Panc1 (cell line): ENCODE results near the gene FKBP14.

Source experiments
- POLR2AphosphoS5 ChIP-seq: IDR thresholded peaks from 2 replicates; pipeline ENCODE4 v1.6.1; 2012; ENCODE audit warnings: mild to moderate bottlenecking, low read depth, low read length, moderate library complexity
- TF ChIP-seq, protein P1 (sequence below): fragments of 450-650 bp; IDR thresholded peaks from 2 replicates; pipeline ENCODE4 v1.5.1; 2017; ENCODE audit warnings: mild to moderate bottlenecking

DNA sequence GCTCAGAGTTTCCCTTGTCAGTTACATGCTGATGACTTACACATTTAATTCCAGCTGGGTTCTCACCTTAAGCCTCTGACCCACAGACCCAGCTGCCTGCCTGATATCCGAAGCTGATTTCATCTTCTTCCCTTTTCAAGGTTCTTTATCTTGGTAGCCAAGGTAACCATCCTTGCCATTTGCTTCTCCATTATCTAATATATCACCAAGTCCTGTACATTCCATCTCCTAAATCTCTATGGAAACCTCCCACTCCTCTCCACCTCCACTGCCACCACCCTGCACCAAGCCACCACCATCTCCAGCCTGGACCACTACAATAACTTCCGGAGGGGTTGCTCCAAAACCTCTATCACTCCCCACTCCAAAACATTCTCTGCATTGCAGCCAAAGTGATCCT lies 56.8 kb downstream of the FKBP14 start:
- TF ChIP-seq, protein P1, sequence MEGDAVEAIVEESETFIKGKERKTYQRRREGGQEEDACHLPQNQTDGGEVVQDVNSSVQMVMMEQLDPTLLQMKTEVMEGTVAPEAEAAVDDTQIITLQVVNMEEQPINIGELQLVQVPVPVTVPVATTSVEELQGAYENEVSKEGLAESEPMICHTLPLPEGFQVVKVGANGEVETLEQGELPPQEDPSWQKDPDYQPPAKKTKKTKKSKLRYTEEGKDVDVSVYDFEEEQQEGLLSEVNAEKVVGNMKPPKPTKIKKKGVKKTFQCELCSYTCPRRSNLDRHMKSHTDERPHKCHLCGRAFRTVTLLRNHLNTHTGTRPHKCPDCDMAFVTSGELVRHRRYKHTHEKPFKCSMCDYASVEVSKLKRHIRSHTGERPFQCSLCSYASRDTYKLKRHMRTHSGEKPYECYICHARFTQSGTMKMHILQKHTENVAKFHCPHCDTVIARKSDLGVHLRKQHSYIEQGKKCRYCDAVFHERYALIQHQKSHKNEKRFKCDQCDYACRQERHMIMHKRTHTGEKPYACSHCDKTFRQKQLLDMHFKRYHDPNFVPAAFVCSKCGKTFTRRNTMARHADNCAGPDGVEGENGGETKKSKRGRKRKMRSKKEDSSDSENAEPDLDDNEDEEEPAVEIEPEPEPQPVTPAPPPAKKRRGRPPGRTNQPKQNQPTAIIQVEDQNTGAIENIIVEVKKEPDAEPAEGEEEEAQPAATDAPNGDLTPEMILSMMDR, result no peak
- TF ChIP-seq POLR2AphosphoS5, result no peak
